PC-3 (cell line): ENCODE measurements around the gene ZNF423.

Source experiments
- CTCF ChIP-seq: fragments of 300-600 bp; sonication (generic); conservative IDR thresholded peaks from 2 replicates; pipeline ENCODE4 v1.5.1; 2017; ENCODE audit warnings: antibody characterized with exemption, low read depth, mild to moderate bottlenecking, low read length
- EZH2phosphoT487 ChIP-seq: fragments of 300-600 bp; sonication (generic); IDR thresholded peaks from 2 replicates; pipeline ENCODE4 v1.6.1; 2018; ENCODE audit warnings: mild to moderate bottlenecking, antibody characterized with exemption, low read length, borderline replicate concordance

GRCh38 chr16:49478107-49478506, 377.8 kb downstream of the ZNF423 start:
- TF ChIP-seq CTCF: no peak
- no peak for TF ChIP-seq EZH2phosphoT487
